H9 (cell line): Measurements from ENCODE around the gene AMY1B. TPM values are rescaled to one million over a fixed set of nuclear protein-coding genes. Genes with fewer than 3 reads are reported as not detected.
"Not testable (repeated sequence)": the region's sequence is repeated elsewhere in the genome, so short reads cannot be mapped to it uniquely, and the experiment has no call there.

Source experiments
- DNase-seq: peaks from one replicate; pipeline ENCODE4 v3.0.0-alpha.2; 2017
- H2AFZ ChIP-seq: one replicate; pipeline ENCODE4 v1.6.1; 2013; ENCODE audit warnings: mild to moderate bottlenecking, low read length, control low read depth, moderate library complexity
- H2AK5ac ChIP-seq: 2 replicates; pipeline ENCODE4 v1.6.1; 2013; ENCODE audit warnings: low read length, control low read depth, mixed read lengths; ENCODE audit not compliant: insufficient read length
- H2BK120ac ChIP-seq: one replicate; pipeline ENCODE4 v1.6.1; 2013; ENCODE audit warnings: low read depth, mild to moderate bottlenecking, low read length, control low read depth, inconsistent platforms; ENCODE audit not compliant: poor library complexity, severe bottlenecking
- H2BK12ac ChIP-seq: 2 replicates; pipeline ENCODE4 v1.6.1; 2013; ENCODE audit warnings: low read length, control low read depth, mixed read lengths, low read depth; ENCODE audit not compliant: insufficient read length
- H2BK15ac ChIP-seq: 2 replicates; pipeline ENCODE4 v1.6.1; 2013; ENCODE audit warnings: low read depth, low read length, control low read depth
- H2BK20ac ChIP-seq: one replicate; pipeline ENCODE4 v1.6.1; 2013; ENCODE audit warnings: low read depth, mild to moderate bottlenecking, low read length, control low read depth, inconsistent platforms; ENCODE audit not compliant: poor library complexity, severe bottlenecking
- H2BK5ac ChIP-seq: 2 replicates; pipeline ENCODE4 v1.6.1; 2013; ENCODE audit warnings: low read length, control low read depth, mixed read lengths; ENCODE audit not compliant: insufficient read length
- H3K14ac ChIP-seq: 2 replicates; pipeline ENCODE4 v1.6.1; 2013; ENCODE audit warnings: low read length, control low read depth; ENCODE audit not compliant: insufficient read depth
- H3K18ac ChIP-seq: 2 replicates; pipeline ENCODE4 v1.6.1; 2013; ENCODE audit warnings: low read depth, mild to moderate bottlenecking, mixed read lengths, low read length, control low read depth; ENCODE audit not compliant: insufficient read length
- H3K23ac ChIP-seq: 2 replicates; pipeline ENCODE4 v1.6.1; 2013; ENCODE audit warnings: low read length, control low read depth, mixed read lengths, low read depth; ENCODE audit not compliant: insufficient read length
- H3K23me2 ChIP-seq: 2 replicates; pipeline ENCODE4 v1.6.1; 2013; ENCODE audit warnings: low read depth, mild to moderate bottlenecking, mixed read lengths, low read length, control low read depth; ENCODE audit not compliant: insufficient read length, poor library complexity, severe bottlenecking
- H3K27ac ChIP-seq: 2 replicates; pipeline ENCODE4 v1.5.1; 2013; ENCODE audit warnings: low read length, control low read depth, mixed read lengths, low read depth; ENCODE audit not compliant: insufficient read length
- H3K27me3 ChIP-seq: 2 replicates; pipeline ENCODE4 v1.6.1; 2013; ENCODE audit warnings: low read length, control low read depth, inconsistent platforms; ENCODE audit not compliant: insufficient read depth
- H3K4ac ChIP-seq: 2 replicates; pipeline ENCODE4 v1.6.1; 2013; ENCODE audit warnings: low read depth, mild to moderate bottlenecking, control low read depth, inconsistent platforms, low read length, moderate library complexity
- H3K4me1 ChIP-seq: 2 replicates; pipeline ENCODE4 v1.6.1; 2013; ENCODE audit warnings: low read length, control low read depth, inconsistent platforms; ENCODE audit not compliant: insufficient read depth
- H3K4me2 ChIP-seq: 2 replicates; pipeline ENCODE4 v1.6.1; 2013; ENCODE audit warnings: low read length, control low read depth, mixed read lengths; ENCODE audit not compliant: insufficient read length, insufficient read depth
- H3K56ac ChIP-seq: 2 replicates; pipeline ENCODE4 v1.6.1; 2013; ENCODE audit warnings: low read depth, mild to moderate bottlenecking, mixed read lengths, low read length, control low read depth; ENCODE audit not compliant: insufficient read length
- H3K79me1 ChIP-seq: 2 replicates; pipeline ENCODE4 v1.6.1; 2013; ENCODE audit warnings: low read depth, mild to moderate bottlenecking, moderate library complexity, low read length, control low read depth, inconsistent platforms; ENCODE audit not compliant: insufficient read depth, poor library complexity, severe bottlenecking
- H3K79me2 ChIP-seq: 2 replicates; pipeline ENCODE4 v1.6.1; 2013; ENCODE audit warnings: low read length, control low read depth, inconsistent platforms; ENCODE audit not compliant: insufficient read depth
- H3K9ac ChIP-seq: 2 replicates; pipeline ENCODE4 v1.6.1; 2013; ENCODE audit warnings: low read length, control low read depth, mixed read lengths; ENCODE audit not compliant: insufficient read length; ENCODE audit errors: extremely low read depth
- H3K9me3 ChIP-seq: one replicate; pipeline ENCODE4 v1.6.1; 2013; ENCODE audit warnings: low read depth, low read length, inconsistent platforms; ENCODE audit not compliant: control insufficient read depth
- H3T11ph ChIP-seq: one replicate; pipeline ENCODE4 v1.6.1; 2013; ENCODE audit warnings: mild to moderate bottlenecking, low read length, control low read depth, inconsistent platforms
- H4K20me1 ChIP-seq: one replicate; pipeline ENCODE4 v1.6.1; 2013; ENCODE audit not compliant: control insufficient read depth, insufficient read length, insufficient read depth
- H4K5ac ChIP-seq: 2 replicates; pipeline ENCODE4 v1.6.1; 2013; ENCODE audit warnings: low read depth, mild to moderate bottlenecking, mixed read lengths, low read length, control low read depth; ENCODE audit not compliant: insufficient read length
- H4K8ac ChIP-seq: replicated peaks from 2 replicates; pipeline ENCODE4 v1.6.1; 2013; ENCODE audit warnings: low read length, control low read depth, mixed read lengths, low read depth; ENCODE audit not compliant: insufficient read length
- H4K91ac ChIP-seq: 2 replicates; pipeline ENCODE4 v1.6.1; 2013; ENCODE audit warnings: low read depth, mild to moderate bottlenecking, moderate library complexity, mixed read lengths, low read length, control low read depth; ENCODE audit not compliant: insufficient read length
- H3K27ac Mint-ChIP-seq, 3 experiments: 2 replicates in 2 of 3; 3 replicates in 1 of 3; pipeline ENCODE4 v1.8.0; 2020 to 2021; ENCODE audit warnings: mixed read lengths in 3 of 3, mild to moderate bottlenecking in 1 of 3, moderate library complexity in 1 of 3
- H3K27me3 Mint-ChIP-seq: 2 replicates; pipeline ENCODE4 v1.8.0; 2021; ENCODE audit warnings: low read depth, mild to moderate bottlenecking, moderate library complexity, mixed read lengths
- H3K36me3 Mint-ChIP-seq, 3 experiments: 2 replicates in 2 of 3; 3 replicates in 1 of 3; pipeline ENCODE4 v1.8.0; 2020 to 2021; ENCODE audit warnings: low read depth in 3 of 3, mixed read lengths in 3 of 3; ENCODE audit not compliant: insufficient read depth in 1 of 3
- H3K4me1 Mint-ChIP-seq, 2 experiments: 2 replicates each; pipeline ENCODE4 v1.8.0; 2020; ENCODE audit warnings: mixed read lengths in 2 of 2
- H3K4me3 Mint-ChIP-seq, 2 experiments: 2 replicates in 1 of 2; 3 replicates in 1 of 2; pipeline ENCODE4 v1.8.0; 2020 to 2021; ENCODE audit warnings: mild to moderate bottlenecking in 2 of 2, mixed read lengths in 2 of 2, moderate library complexity in 1 of 2
- H3K9me3 Mint-ChIP-seq, 2 experiments: 2 replicates in 1 of 2; 3 replicates in 1 of 2; pipeline ENCODE4 v1.8.0; 2020; ENCODE audit warnings: mild to moderate bottlenecking in 2 of 2, mixed read lengths in 2 of 2, moderate library complexity in 1 of 2
- WGBS: extraction: QIAGEN DNeasy Blood & Tissue Kit; methylation state at CpG from one replicate; pipeline ENCODE4 v1.1.7; 2013; ENCODE audit warnings: missing lambda C conversion rate, low lambda C conversion rate, mixed read lengths; ENCODE audit not compliant: insufficient read length; ENCODE audit errors: extremely low coverage; 5-methylcytosine and 5-hydroxymethylcytosine counted together
- total RNA-seq: library from RNA; stranded (reverse); gene quantifications from 2 replicates; pipeline ENCODE4 v1.2.1, GENCODE V29; 2021

AMY1B gene
- total RNA-seq, 1 experiment from 2014 or later: not detected

DNA sequence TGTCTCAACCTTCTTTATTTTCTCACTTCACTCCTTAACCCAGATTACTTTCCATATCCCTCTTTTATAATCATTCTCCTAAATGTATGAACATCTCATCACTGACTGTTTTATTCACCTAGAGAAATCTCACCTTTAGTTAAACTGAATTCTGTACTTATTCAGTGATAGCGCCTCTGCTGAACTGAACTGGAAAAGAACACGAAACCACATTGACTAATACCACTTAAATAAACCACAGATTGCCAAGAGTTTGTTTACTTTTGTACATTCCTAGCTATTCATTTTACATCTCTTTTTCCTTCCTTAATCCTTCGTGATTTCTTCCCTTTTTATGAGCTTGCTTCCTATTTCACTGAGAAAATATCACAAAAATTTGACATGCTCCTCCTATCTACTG lies 11.7 kb upstream of the AMY1B start:
- not testable (repeated sequence) for H3K56ac ChIP-seq, H3K27me3 ChIP-seq, H2BK20ac ChIP-seq, H4K20me1 ChIP-seq, H3K18ac ChIP-seq, H3K4me3 Mint-ChIP-seq, H4K8ac ChIP-seq, H3K9ac ChIP-seq, H2BK12ac ChIP-seq, H3K4me1 ChIP-seq, H3K23ac ChIP-seq, H3K9me3 ChIP-seq, H3K36me3 Mint-ChIP-seq, H3K79me1 ChIP-seq, H2BK120ac ChIP-seq, H3K4me2 ChIP-seq, H3K27ac Mint-ChIP-seq, H4K5ac ChIP-seq, H2AK5ac ChIP-seq, H3K23me2 ChIP-seq, H3T11ph ChIP-seq, H2BK15ac ChIP-seq, H4K91ac ChIP-seq, H3K4me1 Mint-ChIP-seq, H3K9me3 Mint-ChIP-seq, H3K4ac ChIP-seq, H3K27ac ChIP-seq, H3K79me2 ChIP-seq, H3K14ac ChIP-seq, DNase-seq, H2AFZ ChIP-seq, H3K27me3 Mint-ChIP-seq, H2BK5ac ChIP-seq
- WGBS: no CpG with 5 or more reads among the region's 3 CpGs

GRCh38 chr1:103701256-103701655 lies 5.2 kb upstream of the AMY1B start:
- not testable (repeated sequence) for H4K20me1 ChIP-seq, H3K23ac ChIP-seq, H2BK5ac ChIP-seq, H3K4me1 ChIP-seq, H3K9ac ChIP-seq, H2BK20ac ChIP-seq, H3K23me2 ChIP-seq, H3K36me3 Mint-ChIP-seq, H3K27ac ChIP-seq, H4K91ac ChIP-seq, H3K79me2 ChIP-seq, H2BK15ac ChIP-seq, H2AK5ac ChIP-seq, H3K18ac ChIP-seq, H3K27ac Mint-ChIP-seq, H3K27me3 ChIP-seq, H2AFZ ChIP-seq, H4K5ac ChIP-seq, H3K4me2 ChIP-seq, H3K4me3 Mint-ChIP-seq, H3K14ac ChIP-seq, DNase-seq, H4K8ac ChIP-seq, H2BK120ac ChIP-seq, H3K9me3 ChIP-seq, H3K9me3 Mint-ChIP-seq, H2BK12ac ChIP-seq, H3K4me1 Mint-ChIP-seq, H3K4ac ChIP-seq, H3K56ac ChIP-seq, H3T11ph ChIP-seq, H3K79me1 ChIP-seq, H3K27me3 Mint-ChIP-seq
- no CpG with 5 or more reads among the region's 4 CpGs for WGBS
